Stimulated activated CD8-positive, alpha-beta memory T cell treated with anti-CD3 and anti-CD28 coated beads, Interleukin-7, amount 100 ng/mL, for 48 hours (primary cell): ENCODE measurements around the gene TMPRSS11A.

Experiments
- DNase-seq, 2 donors: peaks; one replicate each; pipeline ENCODE4 v3.0.0-alpha.2; 2020; ENCODE audit warnings: low read depth in 1 of 2; ENCODE audit errors: extremely low read depth in 1 of 2

Gene TMPRSS11A

GRCh38 chr4:67915400-67915966 lies 47.8 kb downstream of the TMPRSS11A start:
- no peak for DNase-seq

GRCh38 chr4:67912080-67912479 lies 51.2 kb downstream of the TMPRSS11A start:
- DNase-seq: no peak

- DNase-seq: no peak
Measured at GRCh38 chr4:67911638-67912037, 51.7 kb downstream of the TMPRSS11A start.

GRCh38 chr4:67911141-67911540 lies 52.2 kb downstream of the TMPRSS11A start:
- no peak for DNase-seq

- no peak for DNase-seq
Measured at GRCh38 chr4:67910585-67910905, 52.7 kb downstream of the TMPRSS11A start.

GRCh38 chr4:67909905-67910584 lies 53.2 kb downstream of the TMPRSS11A start:
- no peak for DNase-seq

GRCh38 chr4:67907650-67908049 lies 55.6 kb downstream of the TMPRSS11A start:
- DNase-seq: no peak

GRCh38 chr4:67899096-67899495 lies 64.2 kb downstream of the TMPRSS11A start:
- DNase-seq: no peak

GRCh38 chr4:67897686-67898085 lies 65.6 kb downstream of the TMPRSS11A start:
- no peak for DNase-seq

GRCh38 chr4:67896421-67897065 lies 66.8 kb downstream of the TMPRSS11A start:
- DNase-seq: no peak

- DNase-seq: no peak
Measured at GRCh38 chr4:67894659-67895058, 68.6 kb downstream of the TMPRSS11A start.

- DNase-seq: no peak
Measured at GRCh38 chr4:67892905-67893304, 70.4 kb downstream of the TMPRSS11A start.

- no peak for DNase-seq
Measured at GRCh38 chr4:67892253-67892652, 71.0 kb downstream of the TMPRSS11A start.

GRCh38 chr4:67891645-67892044 lies 71.6 kb downstream of the TMPRSS11A start:
- DNase-seq: no peak

- no peak for DNase-seq
Measured at GRCh38 chr4:67886281-67886680, 77.0 kb downstream of the TMPRSS11A start.

GRCh38 chr4:67885762-67886161 lies 77.5 kb downstream of the TMPRSS11A start:
- no peak for DNase-seq

- DNase-seq: no peak
Measured at GRCh38 chr4:67884701-67885100, 78.6 kb downstream of the TMPRSS11A start.

- DNase-seq: no peak
Measured at GRCh38 chr4:67883902-67884301, 79.4 kb downstream of the TMPRSS11A start, which contains the start of gene TMPRSS11D. TMPRSS11D (minus strand) TSS chr4:67884002; CDS start chr4:67883933, 69 bp downstream.

- no peak for DNase-seq
Measured at GRCh38 chr4:67883458-67883857, 79.8 kb downstream of the TMPRSS11A start.

GRCh38 chr4:67880866-67881610 lies 82.3 kb downstream of the TMPRSS11A start:
- no peak for DNase-seq

GRCh38 chr4:67879486-67879885 lies 83.8 kb downstream of the TMPRSS11A start:
- DNase-seq: no peak

- DNase-seq: no peak
Measured at GRCh38 chr4:67877086-67877485, 86.2 kb downstream of the TMPRSS11A start.
